ENCODE data around the gene MOK. TPM values are rescaled to one million over a fixed set of nuclear protein-coding genes. Genes with fewer than 3 reads are reported as not detected.

The MOK gene
- total RNA-seq, 1 donor from 2014 or later = 6.5 TPM

DNA sequence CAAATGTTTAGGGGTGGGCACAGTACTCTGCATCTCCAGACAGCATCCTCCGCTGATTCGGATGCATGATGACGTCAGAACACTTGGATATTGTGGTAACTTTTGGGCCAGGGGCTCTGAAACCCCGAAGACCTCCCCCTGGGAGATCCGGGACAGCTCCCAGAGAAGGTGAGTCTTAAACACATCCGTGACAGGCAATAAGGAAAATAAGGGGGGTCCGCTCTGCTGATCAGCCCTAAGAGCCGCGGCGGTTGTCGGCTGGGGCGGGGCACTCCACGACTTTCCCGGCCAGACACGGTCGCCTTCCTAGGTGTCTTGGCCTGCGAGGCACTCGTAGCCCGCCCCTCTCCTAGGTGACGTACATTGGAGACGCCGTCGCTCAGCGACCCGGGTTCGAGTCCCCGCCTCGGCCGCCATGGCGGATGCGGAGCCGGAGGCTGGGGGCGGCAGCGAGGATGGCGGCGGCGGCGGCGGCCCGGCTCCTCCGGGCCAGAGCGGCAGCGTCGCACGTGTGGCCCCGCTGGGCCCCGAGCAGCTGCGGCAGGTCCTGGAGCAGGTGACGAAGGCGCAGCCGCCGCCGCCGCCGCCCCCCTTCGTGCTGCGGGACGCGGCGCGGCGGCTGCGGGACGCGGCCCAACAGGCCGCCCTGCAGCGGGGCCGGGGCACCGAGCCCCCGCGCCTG, 14.5 kb upstream of the MOK start, which contains the start of gene ZNF839:
TSS of gene ZNF839 (plus strand) at position 396 of the 682 bp plus-strand sequence. CDS start at position 416, 20 bp downstream.
- Mint-ChIP-seq H3K27ac (ENCODE audit: unreplicated experiment) (peak within 1 kb of the TSS; percentile 96), H3K4me3 (ENCODE audit: unreplicated experiment) (peak within 1 kb of the TSS; percentile 96), H3K27me3 (ENCODE audit: unreplicated experiment) (peaks cover 33% of the 10 kb centered on the region), H3K4me1 (ENCODE audit: low read depth, unreplicated experiment) (peaks cover 13% of the 10 kb centered on the region), H3K9me3 (ENCODE audit: unreplicated experiment) (peaks cover 27% of the 10 kb centered on the region), H3K36me3 (ENCODE audit: unreplicated experiment) (no peaks in the 10 kb centered on the region)
- DNase-seq = peak; percentile 96
- TF ChIP-seq, protein P1, sequence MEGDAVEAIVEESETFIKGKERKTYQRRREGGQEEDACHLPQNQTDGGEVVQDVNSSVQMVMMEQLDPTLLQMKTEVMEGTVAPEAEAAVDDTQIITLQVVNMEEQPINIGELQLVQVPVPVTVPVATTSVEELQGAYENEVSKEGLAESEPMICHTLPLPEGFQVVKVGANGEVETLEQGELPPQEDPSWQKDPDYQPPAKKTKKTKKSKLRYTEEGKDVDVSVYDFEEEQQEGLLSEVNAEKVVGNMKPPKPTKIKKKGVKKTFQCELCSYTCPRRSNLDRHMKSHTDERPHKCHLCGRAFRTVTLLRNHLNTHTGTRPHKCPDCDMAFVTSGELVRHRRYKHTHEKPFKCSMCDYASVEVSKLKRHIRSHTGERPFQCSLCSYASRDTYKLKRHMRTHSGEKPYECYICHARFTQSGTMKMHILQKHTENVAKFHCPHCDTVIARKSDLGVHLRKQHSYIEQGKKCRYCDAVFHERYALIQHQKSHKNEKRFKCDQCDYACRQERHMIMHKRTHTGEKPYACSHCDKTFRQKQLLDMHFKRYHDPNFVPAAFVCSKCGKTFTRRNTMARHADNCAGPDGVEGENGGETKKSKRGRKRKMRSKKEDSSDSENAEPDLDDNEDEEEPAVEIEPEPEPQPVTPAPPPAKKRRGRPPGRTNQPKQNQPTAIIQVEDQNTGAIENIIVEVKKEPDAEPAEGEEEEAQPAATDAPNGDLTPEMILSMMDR (IDR thresholded peaks at IDR 0.05; ENCODE audit: partially characterized antibody, unreplicated experiment) = no peak

DNA sequence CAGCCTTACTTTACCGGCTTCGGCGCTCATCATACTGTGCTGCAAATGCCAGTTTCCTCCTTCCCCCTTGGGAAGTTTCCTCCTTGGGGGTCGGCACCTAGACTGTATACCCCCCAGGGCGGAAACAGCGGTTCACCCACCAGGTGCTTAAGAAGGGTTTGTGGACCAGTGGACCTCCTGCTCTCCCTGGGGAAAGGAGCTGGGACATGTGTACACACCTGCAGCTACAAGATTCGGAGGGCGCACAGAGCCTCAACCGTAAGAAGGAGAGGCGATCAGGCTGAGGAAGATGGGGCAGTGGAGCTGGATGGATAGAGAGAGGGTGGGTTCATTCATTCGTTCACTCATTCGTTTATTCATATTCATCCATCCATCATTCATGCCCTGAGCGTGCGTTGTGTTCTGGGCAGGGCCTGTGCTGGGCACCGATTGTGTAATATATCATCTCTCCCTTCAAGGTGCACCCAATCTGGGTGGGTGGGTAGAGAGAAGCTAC, 13.9 kb upstream of the MOK start:
- peaks cover 13% of the 10 kb centered on the region for H3K4me1 Mint-ChIP-seq (ENCODE audit: low read depth, unreplicated experiment)
- DNase-seq = no peak
- no peaks in the 10 kb centered on the region for H3K36me3 Mint-ChIP-seq (ENCODE audit: unreplicated experiment)
- H3K27me3 Mint-ChIP-seq (ENCODE audit: unreplicated experiment) = peaks cover 35% of the 10 kb centered on the region
- peak overlapping the region; percentile 96 for H3K27ac Mint-ChIP-seq (ENCODE audit: unreplicated experiment)
- H3K4me3 Mint-ChIP-seq (ENCODE audit: unreplicated experiment) = peak overlapping the region; percentile 96
- H3K9me3 Mint-ChIP-seq (ENCODE audit: unreplicated experiment) = peaks cover 27% of the 10 kb centered on the region
- TF ChIP-seq, protein P1 (IDR thresholded peaks at IDR 0.05; ENCODE audit: partially characterized antibody, unreplicated experiment) = no peak

DNA sequence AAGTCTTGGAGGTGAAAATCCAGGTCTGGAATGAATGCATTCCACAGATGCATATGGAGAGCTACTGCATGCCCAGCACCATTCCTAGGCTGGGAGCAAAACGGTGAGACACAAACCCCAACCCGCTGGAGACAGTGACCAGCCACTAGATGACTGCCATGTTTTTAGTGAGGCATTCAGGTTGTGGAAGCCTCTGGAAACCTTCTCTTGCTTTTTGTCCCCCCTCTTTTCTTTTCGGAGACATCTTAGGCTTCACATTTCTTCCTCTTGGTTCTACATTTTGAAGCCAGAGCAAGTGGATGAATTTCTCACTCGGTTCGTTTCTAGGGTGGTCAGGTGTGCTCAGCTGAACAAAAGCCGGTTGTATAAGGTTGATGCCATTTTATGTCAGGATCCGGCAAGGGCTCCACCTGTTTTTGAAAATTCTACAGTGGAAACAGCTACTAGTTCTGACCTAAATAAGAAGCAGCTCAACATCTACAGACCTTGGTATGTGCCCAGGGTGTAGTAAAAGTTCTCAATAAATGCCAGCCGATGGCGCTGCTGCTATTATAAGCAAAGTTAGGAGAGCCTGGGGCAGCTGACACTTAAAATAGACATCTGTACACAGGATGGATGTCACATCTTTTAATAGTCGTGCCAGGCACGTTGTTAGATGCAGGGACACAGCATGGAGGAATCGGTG, 12.7 kb upstream of the MOK start:
- Mint-ChIP-seq H3K36me3 (ENCODE audit: unreplicated experiment) (no peaks in the 10 kb centered on the region), H3K9me3 (ENCODE audit: unreplicated experiment) (peaks cover 27% of the 10 kb centered on the region), H3K4me3 (ENCODE audit: unreplicated experiment) (peak overlapping the region; percentile 93), H3K27ac (ENCODE audit: unreplicated experiment) (peak overlapping the region; percentile 98), H3K4me1 (ENCODE audit: low read depth, unreplicated experiment) (peaks cover 11% of the 10 kb centered on the region), H3K27me3 (ENCODE audit: unreplicated experiment) (peaks cover 35% of the 10 kb centered on the region)
- TF ChIP-seq, protein P1 (IDR thresholded peaks at IDR 0.05; ENCODE audit: partially characterized antibody, unreplicated experiment) = no peak
- DNase-seq = no peak

DNA sequence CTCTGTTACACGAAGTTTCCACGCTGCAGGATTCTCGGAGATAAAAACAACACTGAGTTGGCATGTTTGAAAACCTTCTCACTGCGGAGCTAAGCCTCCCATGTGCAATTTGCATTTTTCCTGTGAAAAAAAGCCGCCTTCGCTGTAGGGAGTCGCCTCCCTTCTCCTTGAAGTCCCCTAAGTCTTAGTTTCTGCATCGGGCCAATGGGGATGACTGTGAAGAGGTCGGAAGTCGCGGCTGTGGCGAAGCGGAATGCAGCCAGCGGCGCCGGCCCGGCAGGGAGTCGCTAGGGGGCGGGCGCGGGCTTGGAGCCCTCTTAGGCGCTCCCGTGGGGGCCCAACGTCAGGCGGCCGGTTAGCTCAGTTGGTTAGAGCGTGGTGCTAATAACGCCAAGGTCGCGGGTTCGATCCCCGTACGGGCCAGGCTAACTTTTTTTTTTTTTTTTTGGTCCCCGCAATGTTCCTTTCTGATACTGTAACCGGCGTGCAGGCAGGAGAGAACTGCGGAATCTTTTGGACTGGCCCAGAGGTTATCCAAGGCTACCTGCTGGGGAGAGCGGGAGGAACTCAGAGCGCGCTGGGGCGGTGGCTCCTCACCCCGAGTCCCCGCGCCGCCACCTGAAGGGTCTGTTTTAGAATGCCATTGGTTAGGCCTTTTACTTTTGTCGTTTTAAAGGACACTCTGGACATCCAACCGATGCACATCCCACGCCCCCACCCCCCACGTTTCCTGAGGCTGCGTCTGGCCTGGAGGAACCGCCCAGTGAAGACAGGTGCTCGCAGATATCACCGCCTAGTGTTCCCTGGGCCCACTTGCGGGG, 12.0 kb upstream of the MOK start:
- DNase-seq = peak; percentile 95

More for the DNA sequence above, 12.0 kb upstream of the MOK start:
- Mint-ChIP-seq H3K4me1 (ENCODE audit: low read depth, unreplicated experiment) (peaks cover 11% of the 10 kb centered on the region), H3K27me3 (ENCODE audit: unreplicated experiment) (peaks cover 35% of the 10 kb centered on the region), H3K27ac (ENCODE audit: unreplicated experiment) (peak overlapping the region; percentile 98), H3K4me3 (ENCODE audit: unreplicated experiment) (peak overlapping the region; percentile 93), H3K36me3 (ENCODE audit: unreplicated experiment) (no peaks in the 10 kb centered on the region), H3K9me3 (ENCODE audit: unreplicated experiment) (peaks cover 27% of the 10 kb centered on the region)
- TF ChIP-seq, protein P1 (IDR thresholded peaks at IDR 0.05; ENCODE audit: partially characterized antibody, unreplicated experiment) = peak; percentile 84

Measured in glutamatergic neuron (in vitro differentiated cells).